Neural cell (in vitro differentiated cells): ENCODE results near the gene TYW5. TPM values are rescaled to one million over a fixed set of nuclear protein-coding genes. Genes with fewer than 3 reads are reported as not detected.

ENCODE experiments used
- H2AFZ ChIP-seq: fragments of 200-600, 300-800 bp; sonication (generic), shearing (Covaris generic); 2 replicates; pipeline ENCODE4 v1.6.0; 2014; ENCODE audit warnings: low read depth, mild to moderate bottlenecking, antibody characterized with exemption, low read length, moderate library complexity
- H3F3A ChIP-seq: fragments of 200-600 bp; shearing (Covaris generic); 2 replicates; pipeline ENCODE4 v1.6.1; 2016; ENCODE audit warnings: mild to moderate bottlenecking, moderate library complexity, mixed read lengths, antibody characterized with exemption, low read length; ENCODE audit not compliant: insufficient read depth, poor library complexity, severe bottlenecking
- H3K27ac ChIP-seq: fragments of 200-600, 300-800 bp; sonication (generic), shearing (Covaris generic); 2 replicates; pipeline ENCODE4 v1.5.1; 2014; ENCODE audit warnings: mild to moderate bottlenecking, low read length, moderate library complexity
- H3K27me3 ChIP-seq: fragments of 300-800, 200-600 bp; sonication (generic), shearing (Covaris generic); 2 replicates; pipeline ENCODE4 v1.6.0; 2014; ENCODE audit warnings: mild to moderate bottlenecking, low read depth, low read length, moderate library complexity; ENCODE audit not compliant: insufficient read depth
- H3K36me3 ChIP-seq: fragments of 300-800, 200-600 bp; sonication (generic), shearing (Covaris generic); 2 replicates; pipeline ENCODE4 v1.5.1; 2014; ENCODE audit warnings: mild to moderate bottlenecking, antibody characterized with exemption, low read length, moderate library complexity; ENCODE audit not compliant: insufficient read depth
- H3K4me2 ChIP-seq: fragments of 300-800, 200-600 bp; sonication (generic), shearing (Covaris generic); 2 replicates; pipeline ENCODE4 v1.6.0; 2014; ENCODE audit warnings: mild to moderate bottlenecking, low read length
- H3K4me3 ChIP-seq: fragments of 300-800, 200-600 bp; sonication (generic), shearing (Covaris generic); 2 replicates; pipeline ENCODE4 v1.5.1; 2014; ENCODE audit warnings: mild to moderate bottlenecking, low read length, moderate library complexity
- H3K79me2 ChIP-seq: fragments of 200-600 bp; shearing (Covaris generic); replicated peaks from 2 replicates; pipeline ENCODE4 v1.6.0; 2014; ENCODE audit warnings: mild to moderate bottlenecking, low read length, moderate library complexity; ENCODE audit not compliant: insufficient read depth
- H3K9ac ChIP-seq: fragments of 300-800, 200-600 bp; sonication (generic), shearing (Covaris generic); 2 replicates; pipeline ENCODE4 v1.6.1; 2016; ENCODE audit warnings: mild to moderate bottlenecking, low read length, mixed read lengths
- H3K9me2 ChIP-seq: fragments of 200-600 bp; shearing (Covaris generic); 2 replicates; pipeline ENCODE4 v1.6.1; 2016; ENCODE audit warnings: mild to moderate bottlenecking, low read length, mixed read lengths; ENCODE audit not compliant: insufficient read depth
- H3K9me3 ChIP-seq: fragments of 200-600, 300-800 bp; sonication (generic), shearing (Covaris generic); 2 replicates; pipeline ENCODE4 v1.6.1; 2016; ENCODE audit warnings: mild to moderate bottlenecking, mixed run types, low read length, moderate library complexity, mixed read lengths
- H4K20me1 ChIP-seq: fragments of 200-600 bp; shearing (Covaris generic); 2 replicates; pipeline ENCODE4 v1.6.1; 2016; ENCODE audit warnings: mild to moderate bottlenecking, mixed run types; ENCODE audit not compliant: insufficient read depth
- EP300 ChIP-seq: fragments of 450-650 bp; conservative IDR thresholded peaks from 2 replicates; pipeline ENCODE4 v1.6.1; 2014; ENCODE audit warnings: antibody characterized with exemption, mild to moderate bottlenecking, moderate library complexity; ENCODE audit not compliant: poor library complexity, severe bottlenecking
- EZH2 ChIP-seq: fragments of 200-600, 300-800 bp; shearing (Covaris generic), sonication (generic); IDR thresholded peaks from 2 replicates; pipeline ENCODE4 v1.6.1; 2014; ENCODE audit warnings: antibody characterized with exemption, low read length, borderline replicate concordance, mild to moderate bottlenecking; ENCODE audit not compliant: insufficient read depth, poor library complexity, severe bottlenecking
- MXI1 ChIP-seq: fragments of 450-650 bp; conservative IDR thresholded peaks from 2 replicates; pipeline ENCODE4 v1.6.1; 2014; ENCODE audit warnings: antibody characterized with exemption, mild to moderate bottlenecking; ENCODE audit not compliant: poor library complexity, severe bottlenecking
- POLR2AphosphoS5 ChIP-seq: IDR thresholded peaks from 2 replicates; pipeline ENCODE4 v1.6.1; 2012
- RAD21 ChIP-seq: fragments of 450-650 bp; conservative IDR thresholded peaks from 2 replicates; pipeline ENCODE4 v1.6.1; 2014; ENCODE audit warnings: antibody characterized with exemption, mild to moderate bottlenecking, moderate library complexity
- SMC3 ChIP-seq: fragments of 450-650 bp; conservative IDR thresholded peaks from 2 replicates; pipeline ENCODE4 v1.6.1; 2014; ENCODE audit warnings: antibody characterized with exemption, mild to moderate bottlenecking, moderate library complexity; ENCODE audit not compliant: poor library complexity
- TAF1 ChIP-seq: IDR thresholded peaks from 2 replicates; pipeline ENCODE4 v1.6.1; 2012; ENCODE audit warnings: low read depth
- polyA plus RNA-seq: library from polyadenylated mRNA; depleted of rRNA; stranded (reverse); fragments of >200 nt; gene quantifications from 2 replicates; pipeline ENCODE4 v1.2.3, GENCODE V29; 2014
- TF ChIP-seq, protein P1 (sequence below): fragments of 450-650 bp; IDR thresholded peaks from 2 replicates; pipeline ENCODE4 v1.5.1; 2014; ENCODE audit warnings: antibody characterized with exemption, mild to moderate bottlenecking, moderate library complexity; ENCODE audit not compliant: poor library complexity, severe bottlenecking
- TF ChIP-seq, protein P2 (sequence below): IDR thresholded peaks from 2 replicates; pipeline ENCODE4 v1.6.1; 2012; ENCODE audit warnings: borderline replicate concordance

Gene TYW5
- polyA plus RNA-seq, 1 donor from 2014 or later, result 15.2 TPM

GRCh38 chr2:199979832-199980628 is 24.7 kb upstream of the TYW5 start:
- Histone ChIP-seq H3K9me3 (no peaks in the 10 kb centered on the region), H3K27ac (no peak overlapping the region), H3K27me3 (no peaks in the 10 kb centered on the region), H3K9ac (no peak overlapping the region), H3K4me3 (peak overlapping the region; percentile 45), H3K9me2 (no peaks in the 10 kb centered on the region), H2AFZ (no peak overlapping the region), H3K79me2 (no peaks in the 10 kb centered on the region), H3K36me3 (no peaks in the 10 kb centered on the region), H4K20me1 (no peaks in the 10 kb centered on the region), H3K4me2 (no peak overlapping the region), H3F3A (no peaks in the 10 kb centered on the region)
- TF ChIP-seq EZH2 (no peak), SMC3 (peak; percentile 98), TAF1 (no peak), RAD21 (peak; percentile 95)
- TF ChIP-seq, protein P1, sequence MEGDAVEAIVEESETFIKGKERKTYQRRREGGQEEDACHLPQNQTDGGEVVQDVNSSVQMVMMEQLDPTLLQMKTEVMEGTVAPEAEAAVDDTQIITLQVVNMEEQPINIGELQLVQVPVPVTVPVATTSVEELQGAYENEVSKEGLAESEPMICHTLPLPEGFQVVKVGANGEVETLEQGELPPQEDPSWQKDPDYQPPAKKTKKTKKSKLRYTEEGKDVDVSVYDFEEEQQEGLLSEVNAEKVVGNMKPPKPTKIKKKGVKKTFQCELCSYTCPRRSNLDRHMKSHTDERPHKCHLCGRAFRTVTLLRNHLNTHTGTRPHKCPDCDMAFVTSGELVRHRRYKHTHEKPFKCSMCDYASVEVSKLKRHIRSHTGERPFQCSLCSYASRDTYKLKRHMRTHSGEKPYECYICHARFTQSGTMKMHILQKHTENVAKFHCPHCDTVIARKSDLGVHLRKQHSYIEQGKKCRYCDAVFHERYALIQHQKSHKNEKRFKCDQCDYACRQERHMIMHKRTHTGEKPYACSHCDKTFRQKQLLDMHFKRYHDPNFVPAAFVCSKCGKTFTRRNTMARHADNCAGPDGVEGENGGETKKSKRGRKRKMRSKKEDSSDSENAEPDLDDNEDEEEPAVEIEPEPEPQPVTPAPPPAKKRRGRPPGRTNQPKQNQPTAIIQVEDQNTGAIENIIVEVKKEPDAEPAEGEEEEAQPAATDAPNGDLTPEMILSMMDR, result peak; percentile 96

GRCh38 chr2:199979398-199979797 is 24.1 kb upstream of the TYW5 start:
- TF ChIP-seq, protein P1, result no peak
- TF ChIP-seq RAD21 (no peak), EP300 (no peak), SMC3 (no peak)
- Histone ChIP-seq H3K27me3 (no peaks in the 10 kb centered on the region), H3K9me2 (no peaks in the 10 kb centered on the region), H3K9me3 (no peaks in the 10 kb centered on the region), H3F3A (no peaks in the 10 kb centered on the region), H3K9ac (no peak overlapping the region), H3K4me2 (no peak overlapping the region), H3K27ac (no peak overlapping the region), H3K36me3 (no peaks in the 10 kb centered on the region), H4K20me1 (no peaks in the 10 kb centered on the region), H3K4me3 (no peak overlapping the region), H2AFZ (no peak overlapping the region), H3K79me2 (no peaks in the 10 kb centered on the region)

GRCh38 chr2:199977984-199978415 is 22.7 kb upstream of the TYW5 start:
- Histone ChIP-seq H3K9me3 (no peaks in the 10 kb centered on the region), H3K4me3 (no peak overlapping the region), H3K36me3 (no peaks in the 10 kb centered on the region), H2AFZ (no peak overlapping the region), H3K9me2 (no peaks in the 10 kb centered on the region), H3K27me3 (no peaks in the 10 kb centered on the region), H3K9ac (no peak overlapping the region), H3K79me2 (no peaks in the 10 kb centered on the region), H3F3A (no peaks in the 10 kb centered on the region), H4K20me1 (no peaks in the 10 kb centered on the region), H3K27ac (no peak overlapping the region), H3K4me2 (no peak overlapping the region)
- TF ChIP-seq TAF1 (no peak), RAD21 (no peak), EP300 (no peak), POLR2AphosphoS5 (no peak), SMC3 (no peak), MXI1 (no peak), EZH2 (no peak)
- TF ChIP-seq, protein P2, sequence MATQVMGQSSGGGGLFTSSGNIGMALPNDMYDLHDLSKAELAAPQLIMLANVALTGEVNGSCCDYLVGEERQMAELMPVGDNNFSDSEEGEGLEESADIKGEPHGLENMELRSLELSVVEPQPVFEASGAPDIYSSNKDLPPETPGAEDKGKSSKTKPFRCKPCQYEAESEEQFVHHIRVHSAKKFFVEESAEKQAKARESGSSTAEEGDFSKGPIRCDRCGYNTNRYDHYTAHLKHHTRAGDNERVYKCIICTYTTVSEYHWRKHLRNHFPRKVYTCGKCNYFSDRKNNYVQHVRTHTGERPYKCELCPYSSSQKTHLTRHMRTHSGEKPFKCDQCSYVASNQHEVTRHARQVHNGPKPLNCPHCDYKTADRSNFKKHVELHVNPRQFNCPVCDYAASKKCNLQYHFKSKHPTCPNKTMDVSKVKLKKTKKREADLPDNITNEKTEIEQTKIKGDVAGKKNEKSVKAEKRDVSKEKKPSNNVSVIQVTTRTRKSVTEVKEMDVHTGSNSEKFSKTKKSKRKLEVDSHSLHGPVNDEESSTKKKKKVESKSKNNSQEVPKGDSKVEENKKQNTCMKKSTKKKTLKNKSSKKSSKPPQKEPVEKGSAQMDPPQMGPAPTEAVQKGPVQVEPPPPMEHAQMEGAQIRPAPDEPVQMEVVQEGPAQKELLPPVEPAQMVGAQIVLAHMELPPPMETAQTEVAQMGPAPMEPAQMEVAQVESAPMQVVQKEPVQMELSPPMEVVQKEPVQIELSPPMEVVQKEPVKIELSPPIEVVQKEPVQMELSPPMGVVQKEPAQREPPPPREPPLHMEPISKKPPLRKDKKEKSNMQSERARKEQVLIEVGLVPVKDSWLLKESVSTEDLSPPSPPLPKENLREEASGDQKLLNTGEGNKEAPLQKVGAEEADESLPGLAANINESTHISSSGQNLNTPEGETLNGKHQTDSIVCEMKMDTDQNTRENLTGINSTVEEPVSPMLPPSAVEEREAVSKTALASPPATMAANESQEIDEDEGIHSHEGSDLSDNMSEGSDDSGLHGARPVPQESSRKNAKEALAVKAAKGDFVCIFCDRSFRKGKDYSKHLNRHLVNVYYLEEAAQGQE, result no peak
- TF ChIP-seq, protein P1, result no peak
